Esophagus muscularis mucosa (tissue), 4 donors: ENCODE measurements around the gene DIRAS2.

ENCODE experiments used
- EP300 ChIP-seq: sonication (generic); formaldehyde crosslinking; IDR thresholded peaks from one replicate; pipeline ENCODE4 v1.6.1; 2017; ENCODE audit warnings: antibody characterized with exemption
- POLR2A ChIP-seq: fragments of 450-650 bp; IDR thresholded peaks from one replicate; pipeline ENCODE4 v1.6.1; 2017; ENCODE audit warnings: antibody characterized with exemption, moderate library complexity, mild to moderate bottlenecking, low read depth
- TF ChIP-seq, protein P1 (sequence below), 3 experiments: fragments of 200-600 bp in 2 of 3; fragments of 450-650 bp in 1 of 3; sonication (generic) in 2 of 3; IDR thresholded peaks; one replicate each; pipeline ENCODE4 v1.5.1; 2017 to 2019; ENCODE audit warnings: antibody characterized with exemption in 3 of 3, mild to moderate bottlenecking in 2 of 3, moderate library complexity in 1 of 3

DNA sequence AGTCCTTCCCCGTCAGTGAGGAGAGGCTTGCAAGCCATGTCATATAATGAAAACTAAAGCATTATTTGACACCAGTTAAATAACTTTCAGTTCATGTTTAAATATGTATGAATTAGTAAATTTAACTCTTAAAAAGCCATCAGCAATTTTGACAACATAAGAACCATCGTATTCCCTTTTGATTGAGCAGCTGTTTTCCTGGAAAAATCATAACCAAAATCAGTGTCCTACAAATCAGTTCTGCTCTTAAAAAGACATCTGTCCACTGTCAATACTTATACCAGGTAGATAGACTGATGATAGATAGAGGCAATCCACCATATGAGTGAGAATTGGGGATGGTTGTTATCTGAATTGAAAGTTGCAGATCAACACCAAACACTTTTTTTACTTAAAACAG, 2.3 kb downstream of the DIRAS2 start:
- TF ChIP-seq, protein P1, sequence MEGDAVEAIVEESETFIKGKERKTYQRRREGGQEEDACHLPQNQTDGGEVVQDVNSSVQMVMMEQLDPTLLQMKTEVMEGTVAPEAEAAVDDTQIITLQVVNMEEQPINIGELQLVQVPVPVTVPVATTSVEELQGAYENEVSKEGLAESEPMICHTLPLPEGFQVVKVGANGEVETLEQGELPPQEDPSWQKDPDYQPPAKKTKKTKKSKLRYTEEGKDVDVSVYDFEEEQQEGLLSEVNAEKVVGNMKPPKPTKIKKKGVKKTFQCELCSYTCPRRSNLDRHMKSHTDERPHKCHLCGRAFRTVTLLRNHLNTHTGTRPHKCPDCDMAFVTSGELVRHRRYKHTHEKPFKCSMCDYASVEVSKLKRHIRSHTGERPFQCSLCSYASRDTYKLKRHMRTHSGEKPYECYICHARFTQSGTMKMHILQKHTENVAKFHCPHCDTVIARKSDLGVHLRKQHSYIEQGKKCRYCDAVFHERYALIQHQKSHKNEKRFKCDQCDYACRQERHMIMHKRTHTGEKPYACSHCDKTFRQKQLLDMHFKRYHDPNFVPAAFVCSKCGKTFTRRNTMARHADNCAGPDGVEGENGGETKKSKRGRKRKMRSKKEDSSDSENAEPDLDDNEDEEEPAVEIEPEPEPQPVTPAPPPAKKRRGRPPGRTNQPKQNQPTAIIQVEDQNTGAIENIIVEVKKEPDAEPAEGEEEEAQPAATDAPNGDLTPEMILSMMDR (IDR thresholded peaks at IDR 0.05) = no peak
- no peak for TF ChIP-seq EP300
- TF ChIP-seq POLR2A = no peak
